CD4-positive, alpha-beta T cell (primary cell): Measurements from ENCODE around the gene CFAP100. TPM values are rescaled to one million over a fixed set of nuclear protein-coding genes. Genes with fewer than 3 reads are reported as not detected.

Source experiments
- ATAC-seq: fragments of 200-7000 bp; cut with Tn5 transposase; one replicate; pipeline ENCODE4 v1.10.0; 2022; ENCODE audit warnings: mild to moderate bottlenecking; ENCODE audit not compliant: poor library complexity
- CTCF ChIA-PET: fragments of 350-600 bp; sonication (Branson Sonifier 250); formaldehyde crosslinking; loops from one replicate; lab custom pipeline; 2021; ENCODE audit warnings: antibody characterized with exemption, inconsistent platforms; lab: Charles Lee
- POLR2A ChIA-PET: fragments of 350-600 bp; sonication (Branson Sonifier 250); formaldehyde crosslinking; loops from one replicate; lab custom pipeline; 2021; ENCODE audit warnings: antibody characterized with exemption, inconsistent platforms; lab: Charles Lee
- DNase-seq, 14 experiments: peaks; one replicate each; pipeline ENCODE4 v3.0.0-alpha.2; 2013 to 2020; ENCODE audit warnings: mixed read lengths in 2 of 14
- H3K27ac ChIP-seq, 2 donors: one replicate each; pipeline versions ENCODE4 v1.5.1 to v1.7.0; 2013; ENCODE audit warnings: low read length in 2 of 2, low read depth in 1 of 2, mild to moderate bottlenecking in 1 of 2
- H3K27me3 ChIP-seq, 2 experiments: 1 replicate in 1 of 2; 2 replicates in 1 of 2; pipeline versions ENCODE4 v1.6.1 to v1.7.0; 2013; ENCODE audit warnings: low read length in 2 of 2, control low read depth in 1 of 2, mild to moderate bottlenecking in 1 of 2, moderate library complexity in 1 of 2; ENCODE audit not compliant: insufficient read depth in 2 of 2, control insufficient read depth in 1 of 2
- H3K36me3 ChIP-seq: one replicate; pipeline ENCODE4 v1.6.1; 2013; ENCODE audit warnings: low read length, control low read depth; ENCODE audit not compliant: insufficient read depth
- H3K4me1 ChIP-seq: one replicate; pipeline ENCODE4 v1.6.1; 2013; ENCODE audit warnings: low read length, control low read depth; ENCODE audit not compliant: insufficient read depth
- H3K4me3 ChIP-seq: one replicate; pipeline ENCODE4 v1.5.1; 2013; ENCODE audit warnings: mild to moderate bottlenecking, low read length, moderate library complexity
- H3K9me3 ChIP-seq, 2 experiments: 1 replicate in 1 of 2; 2 replicates in 1 of 2; pipeline versions ENCODE4 v1.6.1 to v1.7.0; 2013; ENCODE audit warnings: low read length in 2 of 2, mild to moderate bottlenecking in 2 of 2, control low read depth in 1 of 2, moderate library complexity in 1 of 2; ENCODE audit not compliant: control insufficient read depth in 1 of 2, insufficient read depth in 1 of 2
- H3K27ac Mint-ChIP-seq: one replicate; pipeline ENCODE4 v1.8.0; 2020; ENCODE audit warnings: mixed read lengths
- H3K27me3 Mint-ChIP-seq: one replicate; pipeline ENCODE4 v1.8.0; 2021; ENCODE audit warnings: mixed read lengths
- H3K36me3 Mint-ChIP-seq: one replicate; pipeline ENCODE4 v1.8.0; 2021; ENCODE audit warnings: low read depth, mixed read lengths
- H3K4me1 Mint-ChIP-seq: one replicate; pipeline ENCODE4 v1.8.0; 2021; ENCODE audit warnings: low read depth, mixed read lengths
- H3K4me3 Mint-ChIP-seq: one replicate; pipeline ENCODE4 v1.8.0; 2020; ENCODE audit warnings: mild to moderate bottlenecking, mixed read lengths
- H3K9me3 Mint-ChIP-seq: one replicate; pipeline ENCODE4 v1.8.0; 2020; ENCODE audit warnings: mixed read lengths
- intact Hi-C, 2 experiments: fragments of 100-400 bp; cut with DNase I in 1 of 2; cut with micrococcal nuclease in 1 of 2; formaldehyde crosslinking; loops; one replicate each; pipeline versions ENCODE4 v1.15.1 to v1.9.0; 2023 to 2025; cut with DNase I, micrococcal nuclease
- total RNA-seq, 174 experiments: library from RNA in 2 of 174; stranded (reverse) in 2 of 174; gene quantifications; one replicate each; pipeline ENCODE4 v1.2.3 and lab custom pipeline; 2021 to 2026
- TF ChIP-seq, protein P1 (sequence below): fragments of 200-600 bp; IDR thresholded peaks from one replicate; pipeline ENCODE4 v1.8.0; 2022; ENCODE audit warnings: antibody characterized with exemption, mild to moderate bottlenecking

Gene CFAP100
- total RNA-seq, 2 experiments from 2014 or later = not detected

GRCh38 chr3:126389794-126390146, 4.9 kb upstream of the CFAP100 start:
- intact Hi-C loops = loop anchor here (1.0 to 10.0 kb wide), 2 partner anchors 255 kb away; no protein-coding TSS in a partner anchor
- Histone ChIP-seq H3K27me3 (peaks cover 21% of the 10 kb centered on the region in 2 experiments), H3K9me3 (peaks cover 0 to 8% of the 10 kb centered on the region in 2 experiments), H3K36me3 (no peaks in the 10 kb centered on the region), H3K4me1 (peaks cover 8% of the 10 kb centered on the region), H3K27ac (no peak overlapping the region), H3K4me3 (no peak overlapping the region)
- Mint-ChIP-seq H3K9me3 (no peaks in the 10 kb centered on the region), H3K27ac (no peak overlapping the region), H3K36me3 (no peaks in the 10 kb centered on the region), H3K27me3 (peaks cover 76% of the 10 kb centered on the region), H3K4me1 (peaks cover 4% of the 10 kb centered on the region), H3K4me3 (no peak overlapping the region)
- CTCF ChIA-PET = no interaction called here
- no peak for ATAC-seq
- DNase-seq = no peak
- POLR2A ChIA-PET = no interaction called here
- TF ChIP-seq, protein P1, sequence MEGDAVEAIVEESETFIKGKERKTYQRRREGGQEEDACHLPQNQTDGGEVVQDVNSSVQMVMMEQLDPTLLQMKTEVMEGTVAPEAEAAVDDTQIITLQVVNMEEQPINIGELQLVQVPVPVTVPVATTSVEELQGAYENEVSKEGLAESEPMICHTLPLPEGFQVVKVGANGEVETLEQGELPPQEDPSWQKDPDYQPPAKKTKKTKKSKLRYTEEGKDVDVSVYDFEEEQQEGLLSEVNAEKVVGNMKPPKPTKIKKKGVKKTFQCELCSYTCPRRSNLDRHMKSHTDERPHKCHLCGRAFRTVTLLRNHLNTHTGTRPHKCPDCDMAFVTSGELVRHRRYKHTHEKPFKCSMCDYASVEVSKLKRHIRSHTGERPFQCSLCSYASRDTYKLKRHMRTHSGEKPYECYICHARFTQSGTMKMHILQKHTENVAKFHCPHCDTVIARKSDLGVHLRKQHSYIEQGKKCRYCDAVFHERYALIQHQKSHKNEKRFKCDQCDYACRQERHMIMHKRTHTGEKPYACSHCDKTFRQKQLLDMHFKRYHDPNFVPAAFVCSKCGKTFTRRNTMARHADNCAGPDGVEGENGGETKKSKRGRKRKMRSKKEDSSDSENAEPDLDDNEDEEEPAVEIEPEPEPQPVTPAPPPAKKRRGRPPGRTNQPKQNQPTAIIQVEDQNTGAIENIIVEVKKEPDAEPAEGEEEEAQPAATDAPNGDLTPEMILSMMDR = no peak

DNA sequence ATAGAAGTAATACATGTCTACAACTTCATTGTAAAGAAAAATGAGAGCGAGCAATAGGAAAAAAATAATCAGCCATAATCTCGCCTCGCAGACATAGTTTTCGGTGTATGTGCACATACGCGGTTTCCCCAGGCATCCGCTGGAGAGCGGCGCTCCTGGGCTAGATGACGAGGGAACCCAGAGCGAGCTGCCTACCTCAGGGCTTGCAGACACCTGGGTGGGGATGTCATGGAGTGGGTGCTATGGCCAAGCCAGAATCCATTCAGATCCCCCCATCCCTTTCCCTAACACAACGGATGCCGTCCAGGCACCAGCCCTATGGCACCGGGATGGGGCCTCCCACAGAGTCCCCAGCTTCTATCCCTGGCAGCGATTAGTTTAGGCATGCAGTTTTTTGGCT, 4.5 kb upstream of the CFAP100 start:
- ATAC-seq (no peak), DNase-seq (no peak)
- H3K9me3 ChIP-seq = peaks cover 0 to 8% of the 10 kb centered on the region in 2 experiments
- H3K27ac ChIP-seq = no peak overlapping the region
- H3K4me1 ChIP-seq = peaks cover 8% of the 10 kb centered on the region
- POLR2A ChIA-PET = no interaction called here
- Mint-ChIP-seq H3K4me3 (no peak overlapping the region), H3K9me3 (no peaks in the 10 kb centered on the region), H3K36me3 (no peaks in the 10 kb centered on the region), H3K27me3 (peaks cover 75% of the 10 kb centered on the region), H3K27ac (no peak overlapping the region), H3K4me1 (peaks cover 4% of the 10 kb centered on the region)
- no peak overlapping the region for H3K4me3 ChIP-seq
- CTCF ChIA-PET = no interaction called here
- TF ChIP-seq, protein P1 = no peak
- intact Hi-C loops = no loop called here
- no peaks in the 10 kb centered on the region for H3K36me3 ChIP-seq
- peaks cover 22 to 24% of the 10 kb centered on the region in 2 experiments for H3K27me3 ChIP-seq

DNA sequence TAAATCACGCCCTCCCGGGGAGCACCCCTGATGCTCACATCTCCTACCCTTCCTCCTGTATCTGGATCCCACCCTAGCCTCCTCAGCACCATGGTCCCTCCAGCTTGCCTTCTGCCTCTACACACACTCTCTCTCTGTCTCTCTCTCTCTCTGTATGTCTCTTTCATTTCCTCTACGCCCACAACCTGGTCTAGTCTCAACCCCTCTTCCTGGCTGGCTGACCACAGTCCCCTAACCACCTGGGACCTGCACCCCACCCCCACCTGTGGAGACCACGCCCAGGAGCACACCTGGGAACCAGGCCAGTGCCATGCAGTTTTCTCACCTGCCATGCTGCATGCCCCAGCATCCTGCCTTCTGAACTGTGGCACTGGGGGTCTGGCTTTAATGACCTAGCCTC, 4.0 kb upstream of the CFAP100 start:
- Histone ChIP-seq H3K36me3 (no peaks in the 10 kb centered on the region), H3K9me3 (peaks cover 0 to 8% of the 10 kb centered on the region in 2 experiments), H3K4me3 (no peak overlapping the region), H3K4me1 (peaks cover 8% of the 10 kb centered on the region), H3K27ac (no peak overlapping the region), H3K27me3 (peaks cover 24 to 28% of the 10 kb centered on the region in 2 experiments)
- DNase-seq (no peak), ATAC-seq (no peak)
- Mint-ChIP-seq H3K27ac (no peak overlapping the region), H3K27me3 (peaks cover 77% of the 10 kb centered on the region), H3K36me3 (no peaks in the 10 kb centered on the region), H3K4me3 (no peak overlapping the region), H3K4me1 (peaks cover 4% of the 10 kb centered on the region), H3K9me3 (no peaks in the 10 kb centered on the region)
- intact Hi-C loops = no loop called here
- POLR2A ChIA-PET = no interaction called here
- TF ChIP-seq, protein P1 = no peak
- CTCF ChIA-PET = no interaction called here
